Suprapubic skin (tissue), 4 donors: ENCODE measurements around the gene CAMK1D. TPM values are rescaled to one million over a fixed set of nuclear protein-coding genes. Genes with fewer than 3 reads are reported as not detected.

Experiments used
- DNase-seq, 2 donors: peaks; one replicate each; pipeline ENCODE4 v3.0.0-alpha.2; 2019; ENCODE audit warnings: low spot score in 2 of 2
- H3K27ac ChIP-seq: fragments of 200-600 bp; sonication (generic); one replicate; pipeline ENCODE4 v1.5.1; 2019
- H3K27me3 ChIP-seq: fragments of 200-600 bp; sonication (generic); one replicate; pipeline ENCODE4 v1.5.1; 2019
- H3K36me3 ChIP-seq: fragments of 200-600 bp; sonication (generic); one replicate; pipeline ENCODE4 v1.5.1; 2019
- H3K4me1 ChIP-seq: fragments of 200-600 bp; sonication (generic); one replicate; pipeline ENCODE4 v1.5.1; 2019
- H3K4me3 ChIP-seq: fragments of 200-600 bp; sonication (generic); one replicate; pipeline ENCODE4 v1.5.1; 2019; ENCODE audit warnings: mild to moderate bottlenecking
- H3K9me3 ChIP-seq: fragments of 200-600 bp; sonication (generic); one replicate; pipeline ENCODE4 v1.5.1; 2019
- EP300 ChIP-seq: sonication (generic); formaldehyde crosslinking; IDR thresholded peaks from one replicate; pipeline ENCODE4 v1.6.1; 2017; ENCODE audit warnings: antibody characterized with exemption
- POLR2A ChIP-seq, 2 donors: fragments of 450-650 bp; IDR thresholded peaks; one replicate each; pipeline ENCODE4 v1.6.1; 2017; ENCODE audit warnings: antibody characterized with exemption in 2 of 2, mild to moderate bottlenecking in 2 of 2, moderate library complexity in 2 of 2
- POLR2AphosphoS5 ChIP-seq, 3 donors: sonication (generic); formaldehyde crosslinking; IDR thresholded peaks; one replicate each; pipeline ENCODE4 v1.6.1; 2017; ENCODE audit warnings: antibody characterized with exemption in 3 of 3
- WGBS: methylation state at CpG from one replicate; pipeline ENCODE4 v1.1.5; 2018; 5-methylcytosine and 5-hydroxymethylcytosine counted together
- total RNA-seq, 4 donors: library from RNA; depleted of rRNA; stranded (reverse); fragments of >200 nt; gene quantifications; one replicate each; pipeline ENCODE4 v1.1.0, GENCODE V29; 2016
- TF ChIP-seq, protein P1 (sequence below), 2 donors: fragments of 200-600 bp in 1 of 2; fragments of 450-650 bp in 1 of 2; sonication (generic) in 1 of 2; IDR thresholded peaks; one replicate each; pipeline ENCODE4 v1.5.1; 2016 to 2019; ENCODE audit warnings: antibody characterized with exemption in 2 of 2, mild to moderate bottlenecking in 1 of 2, moderate library complexity in 1 of 2

CAMK1D gene
- total RNA-seq, 4 donors from 2014 or later: 26.4 to 31.3 (median 30.2) TPM

DNA sequence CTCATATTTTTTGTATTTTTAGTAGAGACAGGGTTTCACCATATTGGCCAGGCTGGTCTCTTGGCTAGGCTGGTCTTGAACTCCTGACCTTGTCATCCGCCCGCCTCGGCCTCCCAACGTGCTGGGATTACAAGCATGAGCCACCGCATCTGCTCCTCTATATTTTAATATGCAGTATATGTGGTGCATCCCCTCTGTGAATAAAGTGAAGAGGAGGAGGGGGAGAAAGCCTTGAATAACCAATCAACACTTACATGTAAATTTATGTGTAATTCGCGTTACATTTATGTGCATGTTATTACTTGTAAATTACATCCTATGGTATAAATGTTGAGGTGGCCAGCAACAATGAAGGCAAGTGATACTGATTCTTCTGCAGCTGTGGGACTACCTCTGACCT is 342.2 kb downstream of the CAMK1D start:
- TF ChIP-seq, protein P1, sequence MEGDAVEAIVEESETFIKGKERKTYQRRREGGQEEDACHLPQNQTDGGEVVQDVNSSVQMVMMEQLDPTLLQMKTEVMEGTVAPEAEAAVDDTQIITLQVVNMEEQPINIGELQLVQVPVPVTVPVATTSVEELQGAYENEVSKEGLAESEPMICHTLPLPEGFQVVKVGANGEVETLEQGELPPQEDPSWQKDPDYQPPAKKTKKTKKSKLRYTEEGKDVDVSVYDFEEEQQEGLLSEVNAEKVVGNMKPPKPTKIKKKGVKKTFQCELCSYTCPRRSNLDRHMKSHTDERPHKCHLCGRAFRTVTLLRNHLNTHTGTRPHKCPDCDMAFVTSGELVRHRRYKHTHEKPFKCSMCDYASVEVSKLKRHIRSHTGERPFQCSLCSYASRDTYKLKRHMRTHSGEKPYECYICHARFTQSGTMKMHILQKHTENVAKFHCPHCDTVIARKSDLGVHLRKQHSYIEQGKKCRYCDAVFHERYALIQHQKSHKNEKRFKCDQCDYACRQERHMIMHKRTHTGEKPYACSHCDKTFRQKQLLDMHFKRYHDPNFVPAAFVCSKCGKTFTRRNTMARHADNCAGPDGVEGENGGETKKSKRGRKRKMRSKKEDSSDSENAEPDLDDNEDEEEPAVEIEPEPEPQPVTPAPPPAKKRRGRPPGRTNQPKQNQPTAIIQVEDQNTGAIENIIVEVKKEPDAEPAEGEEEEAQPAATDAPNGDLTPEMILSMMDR (IDR thresholded peaks at IDR 0.05): no peak
- TF ChIP-seq POLR2AphosphoS5 (IDR thresholded peaks at IDR 0.05) (no peak), POLR2A (IDR thresholded peaks at IDR 0.05) (no peak)
- Histone ChIP-seq H3K9me3 (no peaks in the 10 kb centered on the region), H3K36me3 (no peaks in the 10 kb centered on the region), H3K4me3 (no peak overlapping the region), H3K27ac (no peak overlapping the region), H3K27me3 (no peaks in the 10 kb centered on the region), H3K4me1 (no peaks in the 10 kb centered on the region)
- WGBS: 92% methylated on average over 7 of the region's 7 CpGs
- no peak for DNase-seq

DNA sequence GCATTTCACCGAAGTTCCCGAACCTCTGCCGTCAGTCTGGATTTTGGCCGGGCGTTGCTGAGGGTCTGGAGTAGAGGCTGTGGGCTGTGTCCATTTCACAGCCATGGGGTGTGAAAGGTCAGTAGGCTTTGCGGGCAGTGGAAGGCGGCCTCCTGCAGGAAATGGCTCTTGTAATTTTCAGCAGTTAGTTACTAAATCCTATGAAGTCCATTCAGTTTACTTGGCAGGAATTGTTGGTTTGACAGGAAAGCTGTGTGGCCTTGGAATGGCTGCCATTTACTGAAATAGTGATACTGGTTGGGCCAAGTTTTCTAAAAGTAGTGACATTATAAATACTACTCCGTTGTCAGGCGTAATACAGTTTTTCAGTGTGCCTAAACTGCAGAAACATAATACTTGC is 348.4 kb downstream of the CAMK1D start:
- no peak overlapping the region for H3K27ac ChIP-seq
- peaks cover 12% of the 10 kb centered on the region for H3K4me1 ChIP-seq
- H3K36me3 ChIP-seq: no peaks in the 10 kb centered on the region
- H3K9me3 ChIP-seq: no peaks in the 10 kb centered on the region
- H3K27me3 ChIP-seq: no peaks in the 10 kb centered on the region
- TF ChIP-seq POLR2AphosphoS5 (IDR thresholded peaks at IDR 0.05): no peak
- TF ChIP-seq, protein P1 (IDR thresholded peaks at IDR 0.05): no peak
- TF ChIP-seq POLR2A (IDR thresholded peaks at IDR 0.05): no peak
- no peak for TF ChIP-seq EP300
- H3K4me3 ChIP-seq: no peak overlapping the region
- WGBS: 91% methylated on average over 9 of the region's 9 CpGs
- no peak for DNase-seq

DNA sequence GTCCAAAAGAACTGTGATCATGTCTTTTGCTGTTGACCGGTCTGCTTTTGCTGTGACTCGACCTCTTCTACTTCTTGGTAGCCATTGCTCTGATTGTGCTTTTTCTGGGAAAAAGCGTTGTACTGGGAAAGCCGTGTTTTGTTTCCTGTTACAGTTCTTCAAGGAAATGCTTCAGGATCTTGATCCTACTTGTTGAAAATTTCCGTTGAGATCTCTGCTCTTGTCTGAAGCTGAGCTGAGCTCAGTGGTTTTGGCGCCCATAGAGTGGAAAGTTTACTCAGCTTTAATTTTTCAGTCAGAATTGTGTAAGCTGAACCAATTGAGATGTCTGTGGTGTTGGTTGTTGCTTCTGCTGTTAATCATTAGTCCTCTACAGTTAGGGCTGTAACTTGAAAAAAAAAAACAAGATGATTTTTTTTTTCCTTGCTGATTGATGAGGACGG is 349.9 kb downstream of the CAMK1D start:
- no peaks in the 10 kb centered on the region for H3K36me3 ChIP-seq
- H3K27ac ChIP-seq: peak overlapping the region; percentile 79
- 56% methylated on average over 7 of the region's 7 CpGs for WGBS
- H3K27me3 ChIP-seq: no peaks in the 10 kb centered on the region
- no peak for DNase-seq
- no peaks in the 10 kb centered on the region for H3K9me3 ChIP-seq
- TF ChIP-seq POLR2A (IDR thresholded peaks at IDR 0.05) (no peak), EP300 (no peak), POLR2AphosphoS5 (IDR thresholded peaks at IDR 0.05) (no peak)
- TF ChIP-seq, protein P1 (IDR thresholded peaks at IDR 0.05): no peak
- H3K4me3 ChIP-seq: no peak overlapping the region
- peaks cover 21% of the 10 kb centered on the region for H3K4me1 ChIP-seq

DNA sequence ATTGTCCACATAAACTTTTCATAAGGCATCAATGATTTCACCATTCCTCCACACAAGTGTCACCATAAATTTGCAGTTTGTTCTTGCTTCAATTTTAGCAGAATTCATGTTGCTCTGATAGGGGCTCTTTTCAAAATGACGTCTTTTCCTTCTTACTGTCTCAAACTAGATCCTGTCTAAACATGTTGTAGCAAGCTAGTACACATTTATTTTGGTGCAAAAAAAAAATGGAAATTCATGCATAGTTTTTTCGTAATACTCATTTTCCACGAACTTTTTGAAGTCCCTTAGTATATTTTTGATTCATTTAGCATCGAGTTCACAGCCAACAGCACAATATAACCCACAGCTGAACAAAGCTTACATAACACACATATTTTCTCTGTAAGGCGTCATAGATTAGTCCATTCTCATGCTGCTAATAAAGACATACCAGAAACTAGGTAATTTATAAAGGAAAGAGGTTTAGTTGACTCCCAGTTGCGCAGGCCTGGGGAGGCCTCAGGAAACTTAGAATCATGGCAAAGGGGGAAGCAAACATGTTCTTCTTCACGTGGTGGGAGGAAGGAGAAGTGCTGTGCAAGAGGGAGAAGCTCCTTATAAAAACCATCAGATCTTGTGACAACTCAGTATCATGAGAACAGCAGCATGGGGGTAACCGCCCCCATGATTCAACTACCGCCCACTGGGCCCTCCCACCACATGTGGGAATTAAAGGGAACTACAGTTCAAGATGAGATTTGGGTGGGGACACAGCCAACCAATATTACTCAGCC is 350.6 kb downstream of the CAMK1D start:
- no peak for DNase-seq
- peak overlapping the region; percentile 24 for H3K27ac ChIP-seq
- 60% methylated on average over 9 of the region's 9 CpGs for WGBS
- no peaks in the 10 kb centered on the region for H3K27me3 ChIP-seq
- no peak overlapping the region for H3K4me3 ChIP-seq
- H3K4me1 ChIP-seq: peaks cover 22% of the 10 kb centered on the region
- H3K36me3 ChIP-seq: no peaks in the 10 kb centered on the region
- TF ChIP-seq EP300 (no peak), POLR2A (IDR thresholded peaks at IDR 0.05) (no peak), POLR2AphosphoS5 (IDR thresholded peaks at IDR 0.05) (no peak)
- TF ChIP-seq, protein P1 (IDR thresholded peaks at IDR 0.05): no peak
- H3K9me3 ChIP-seq: no peaks in the 10 kb centered on the region

DNA sequence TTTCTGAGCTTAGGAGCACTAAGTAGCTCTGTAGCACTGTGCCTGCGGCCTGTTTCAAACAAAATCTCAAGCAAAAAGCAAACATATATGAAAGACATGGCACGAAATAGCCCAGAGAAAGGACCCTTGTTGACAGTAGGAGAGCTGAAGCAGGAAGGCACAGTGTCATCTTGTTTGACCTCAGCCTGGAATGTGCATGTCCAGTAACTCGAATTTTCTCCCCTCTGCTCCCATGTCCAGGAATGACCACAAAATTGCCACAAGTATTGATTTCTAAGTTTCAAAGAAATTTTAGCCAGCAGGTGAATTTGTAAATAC is 351.2 kb downstream of the CAMK1D start:
- no peak for DNase-seq
- TF ChIP-seq POLR2A (IDR thresholded peaks at IDR 0.05): no peak
- TF ChIP-seq POLR2AphosphoS5 (IDR thresholded peaks at IDR 0.05): no peak
- TF ChIP-seq, protein P1 (IDR thresholded peaks at IDR 0.05): no peak
- TF ChIP-seq EP300: no peak
- Histone ChIP-seq H3K9me3 (no peaks in the 10 kb centered on the region), H3K36me3 (no peaks in the 10 kb centered on the region), H3K4me3 (no peak overlapping the region), H3K27me3 (no peaks in the 10 kb centered on the region), H3K27ac (peak overlapping the region; percentile 24), H3K4me1 (peaks cover 22% of the 10 kb centered on the region)
- WGBS: 92% methylated on average over 3 of the region's 3 CpGs
